ENCODE results near the gene SRBD1. TPM values are rescaled to one million over a fixed set of nuclear protein-coding genes. Genes with fewer than 3 reads are reported as not detected.

SRBD1 gene
- total and polyA plus RNA-seq, 8 donors, result 4.4 to 45.7 (median 25.5) TPM

DNA sequence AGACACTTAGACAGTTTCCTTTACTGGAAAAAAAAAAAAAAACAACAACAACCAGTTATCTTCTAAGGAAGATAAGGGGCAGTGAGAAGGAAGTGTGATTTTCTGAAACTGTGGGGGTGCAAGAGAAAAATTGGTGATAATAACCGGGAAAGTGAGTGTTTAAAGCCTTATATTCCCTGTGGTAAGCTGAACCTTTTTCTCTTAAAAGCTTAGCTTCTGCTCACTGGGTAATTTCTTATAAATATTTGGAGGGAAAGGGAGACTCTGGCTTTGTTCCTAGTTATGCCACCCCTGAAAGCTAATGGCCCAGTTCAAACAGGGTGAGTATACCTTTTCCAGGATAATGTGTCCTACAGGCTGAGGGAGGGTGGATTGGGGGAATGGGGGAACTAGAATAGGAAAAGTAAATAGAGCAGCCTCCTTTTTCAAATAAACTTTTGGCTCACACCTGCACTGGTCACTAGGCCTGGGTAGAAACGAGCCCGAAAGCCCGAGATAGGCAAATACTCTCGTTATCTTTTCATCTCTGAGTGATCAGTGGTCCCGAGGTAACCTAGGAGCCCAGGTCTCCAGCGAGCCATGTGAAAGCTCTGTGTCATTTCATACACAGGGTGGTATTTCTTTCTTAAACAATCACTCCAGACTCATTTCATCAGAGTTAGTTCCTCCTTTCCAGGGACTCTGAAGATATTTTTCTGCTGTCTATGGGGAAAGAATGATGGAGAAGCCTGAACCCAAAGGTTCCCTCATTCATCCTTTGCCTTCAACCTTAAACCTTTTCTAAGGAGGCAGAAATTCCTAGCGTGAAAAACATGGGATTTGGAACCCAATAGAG, 15.5 kb upstream of the SRBD1 start:
- Histone ChIP-seq H3K27ac (peak overlapping the region; percentile 40 to 83 (median 66)), H3K36me3 (no peaks in the 10 kb centered on the region), H3K4me3 (no peak overlapping the region), H3K27me3 (no peaks in the 10 kb centered on the region), H3K9me3 (no peaks in the 10 kb centered on the region), H3K4me1 (peaks cover 23 to 45% (median 35%) of the 10 kb centered on the region in 4 donors)
- TF ChIP-seq EP300 (IDR thresholded peaks at IDR 0.05), result no peak
- TF ChIP-seq, protein P1, sequence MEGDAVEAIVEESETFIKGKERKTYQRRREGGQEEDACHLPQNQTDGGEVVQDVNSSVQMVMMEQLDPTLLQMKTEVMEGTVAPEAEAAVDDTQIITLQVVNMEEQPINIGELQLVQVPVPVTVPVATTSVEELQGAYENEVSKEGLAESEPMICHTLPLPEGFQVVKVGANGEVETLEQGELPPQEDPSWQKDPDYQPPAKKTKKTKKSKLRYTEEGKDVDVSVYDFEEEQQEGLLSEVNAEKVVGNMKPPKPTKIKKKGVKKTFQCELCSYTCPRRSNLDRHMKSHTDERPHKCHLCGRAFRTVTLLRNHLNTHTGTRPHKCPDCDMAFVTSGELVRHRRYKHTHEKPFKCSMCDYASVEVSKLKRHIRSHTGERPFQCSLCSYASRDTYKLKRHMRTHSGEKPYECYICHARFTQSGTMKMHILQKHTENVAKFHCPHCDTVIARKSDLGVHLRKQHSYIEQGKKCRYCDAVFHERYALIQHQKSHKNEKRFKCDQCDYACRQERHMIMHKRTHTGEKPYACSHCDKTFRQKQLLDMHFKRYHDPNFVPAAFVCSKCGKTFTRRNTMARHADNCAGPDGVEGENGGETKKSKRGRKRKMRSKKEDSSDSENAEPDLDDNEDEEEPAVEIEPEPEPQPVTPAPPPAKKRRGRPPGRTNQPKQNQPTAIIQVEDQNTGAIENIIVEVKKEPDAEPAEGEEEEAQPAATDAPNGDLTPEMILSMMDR (IDR thresholded peaks at IDR 0.05), result no peak
- no peak for TF ChIP-seq POLR2A (IDR thresholded peaks at IDR 0.05)
- TF ChIP-seq POLR2AphosphoS5 (IDR thresholded peaks at IDR 0.05), result peak in 2 of 3 donors; percentile 26 to 52
- intact Hi-C loops (cut with DNase I; ENCODE audit: low total_unique reads), result no loop called here
- peak; percentile 46 to 50 for DNase-seq
- 25 to 49% (median 31%) methylated on average over 8 of the region's 8 CpGs for WGBS, 5 donors

DNA sequence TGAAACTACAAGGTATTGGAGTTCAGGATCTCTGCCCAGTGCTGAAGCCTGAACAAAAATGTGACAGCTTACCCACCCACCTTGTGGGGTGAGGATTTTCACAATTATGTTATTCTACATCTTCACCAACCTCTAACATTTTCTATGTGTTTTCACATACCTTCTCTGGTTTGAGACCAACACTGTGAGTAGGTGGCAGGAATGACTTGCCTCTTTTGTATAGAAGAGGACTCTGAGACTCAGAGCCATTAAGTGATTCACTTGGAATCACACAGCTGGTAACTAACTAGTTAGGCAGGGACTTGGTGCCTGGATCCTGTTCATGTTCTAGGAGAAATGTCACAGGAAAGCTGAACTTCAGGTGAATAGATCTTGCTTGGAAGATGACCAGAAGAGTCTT, 14.8 kb upstream of the SRBD1 start:
- no peaks in the 10 kb centered on the region for H3K36me3 ChIP-seq
- intact Hi-C loops (cut with DNase I; ENCODE audit: low total_unique reads), result no loop called here
- TF ChIP-seq, protein P1 (IDR thresholded peaks at IDR 0.05), result no peak
- TF ChIP-seq EP300 (IDR thresholded peaks at IDR 0.05) (no peak), POLR2AphosphoS5 (IDR thresholded peaks at IDR 0.05) (no peak), POLR2A (IDR thresholded peaks at IDR 0.05) (no peak)
- DNase-seq, result no peak
- no peak overlapping the region for H3K4me3 ChIP-seq
- H3K9me3 ChIP-seq, result no peaks in the 10 kb centered on the region
- no peaks in the 10 kb centered on the region for H3K27me3 ChIP-seq
- peak overlapping the region; percentile 40 to 78 (median 66) for H3K27ac ChIP-seq
- peaks cover 23 to 45% (median 35%) of the 10 kb centered on the region in 4 donors for H3K4me1 ChIP-seq

DNA sequence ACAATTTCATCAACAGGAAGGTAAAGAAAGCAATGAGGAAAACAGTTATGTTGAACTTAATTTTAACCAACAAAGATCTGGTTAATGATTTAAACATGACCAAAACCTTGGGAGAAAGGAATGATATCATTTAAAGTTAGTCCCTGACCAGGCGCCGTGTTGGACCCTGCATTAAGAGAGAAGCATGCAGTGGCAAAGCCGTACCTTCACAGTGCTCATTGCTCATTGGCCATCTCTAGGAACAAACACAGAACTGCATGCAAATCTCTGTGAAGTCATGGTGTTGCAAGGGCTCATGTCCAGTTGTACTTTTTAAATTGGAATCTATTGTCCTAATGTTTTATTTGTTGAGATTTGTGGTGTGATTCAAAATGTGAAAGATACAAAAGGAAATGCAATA, 12.0 kb upstream of the SRBD1 start:
- Histone ChIP-seq H3K4me1 (peaks cover 23 to 45% (median 35%) of the 10 kb centered on the region in 4 donors), H3K9me3 (no peaks in the 10 kb centered on the region), H3K27ac (no peak overlapping the region), H3K4me3 (no peak overlapping the region), H3K36me3 (no peaks in the 10 kb centered on the region), H3K27me3 (no peaks in the 10 kb centered on the region)
- WGBS, 5 donors, result 50 to 76% (median 66%) methylated on average over 3 of the region's 3 CpGs
- DNase-seq, result no peak
- TF ChIP-seq POLR2A (IDR thresholded peaks at IDR 0.05) (no peak), EP300 (IDR thresholded peaks at IDR 0.05) (no peak), POLR2AphosphoS5 (IDR thresholded peaks at IDR 0.05) (no peak)
- TF ChIP-seq, protein P1 (IDR thresholded peaks at IDR 0.05), result no peak
- intact Hi-C loops (cut with DNase I; ENCODE audit: low total_unique reads), result no loop called here

DNA sequence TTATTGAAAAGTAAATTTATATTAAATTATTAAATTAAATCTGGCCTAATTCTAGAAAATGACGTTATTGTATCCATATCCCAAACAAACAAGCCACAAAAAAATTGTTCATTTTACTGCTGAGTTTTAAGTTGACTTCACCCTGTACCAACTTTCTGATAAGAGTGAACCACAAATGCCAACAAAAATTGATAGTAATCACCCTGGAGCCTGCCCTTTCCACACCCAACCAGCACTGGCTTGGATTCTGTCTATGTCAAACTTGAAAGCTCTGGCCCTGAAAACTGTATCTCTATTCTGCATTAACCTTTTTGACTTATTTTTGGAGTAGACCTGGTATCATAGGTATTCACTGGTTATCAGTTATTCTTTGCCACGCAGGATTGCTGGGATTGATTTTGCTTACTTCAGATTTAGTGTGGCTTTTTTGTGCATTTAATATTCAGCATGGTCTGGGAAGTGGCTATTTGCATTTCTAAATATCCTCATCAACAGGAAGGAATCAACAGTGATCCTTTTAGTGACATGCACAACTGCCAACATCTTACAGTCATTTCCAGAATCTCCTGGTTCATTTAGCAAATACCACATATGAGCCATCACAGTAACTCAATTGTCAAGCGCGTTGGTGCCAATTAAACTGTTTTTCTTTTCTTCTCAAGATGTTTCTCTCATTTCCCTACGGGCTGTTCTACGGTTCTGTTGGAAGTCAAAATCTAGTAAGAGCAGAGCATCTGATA, 11.4 kb upstream of the SRBD1 start:
- H3K27ac ChIP-seq, result no peak overlapping the region
- 63 to 76% (median 68%) methylated on average over 6 of the region's 6 CpGs for WGBS, 5 donors
- H3K4me3 ChIP-seq, result no peak overlapping the region
- TF ChIP-seq EP300 (IDR thresholded peaks at IDR 0.05), result no peak
- TF ChIP-seq, protein P1 (IDR thresholded peaks at IDR 0.05), result no peak
- no peak for TF ChIP-seq POLR2AphosphoS5 (IDR thresholded peaks at IDR 0.05)
- TF ChIP-seq POLR2A (IDR thresholded peaks at IDR 0.05), result no peak
- no peak for DNase-seq
- H3K4me1 ChIP-seq, result peaks cover 17 to 42% (median 30%) of the 10 kb centered on the region in 4 donors
- H3K36me3 ChIP-seq, result no peaks in the 10 kb centered on the region
- H3K27me3 ChIP-seq, result no peaks in the 10 kb centered on the region
- H3K9me3 ChIP-seq, result no peaks in the 10 kb centered on the region
- intact Hi-C loops (cut with DNase I; ENCODE audit: low total_unique reads), result no loop called here

Data from stomach (tissue), 9 donors.